Measurements from ENCODE around the gene CMTM6.
"Not testable (repeated sequence)": the region's sequence is repeated elsewhere in the genome, so short reads cannot be mapped to it uniquely, and the experiment has no call there.

CMTM6 gene

GRCh38 chr3:32481791-32482631 is 20.6 kb downstream of the CMTM6 start:
- Histone ChIP-seq H3K27ac (no peak overlapping the region), H3K4me3 (no peak overlapping the region), H3K9ac (ENCODE audit: insufficient read length) (no peak overlapping the region), H3K36me3 (ENCODE audit: insufficient read depth, low read length) (no peaks in the 10 kb centered on the region), H3K9me3 (ENCODE audit: low read depth, low read length) (no peaks in the 10 kb centered on the region)
- TF ChIP-seq POLR2AphosphoS5 (IDR thresholded peaks at IDR 0.05; ENCODE audit: borderline replicate concordance, low read depth, low read length): no peak
- no peak for TF ChIP-seq FOXP2 (optimal IDR thresholded peaks at IDR 0.05; ENCODE audit: control extremely low read depth, extremely low read length, insufficient read depth)
- TF ChIP-seq EZH2 (IDR thresholded peaks at IDR 0.05): no peak
- DNase-seq (ENCODE audit: low read depth, low spot score): no peak

- no peak for DNase-seq (ENCODE audit: low read depth, low spot score)
- Histone ChIP-seq H3K4me3 (no peak overlapping the region), H3K27ac (no peak overlapping the region), H3K9ac (ENCODE audit: insufficient read length) (no peak overlapping the region), H3K9me3 (ENCODE audit: low read depth, low read length) (no peaks in the 10 kb centered on the region), H3K36me3 (ENCODE audit: insufficient read depth, low read length) (no peaks in the 10 kb centered on the region)
- no peak for TF ChIP-seq EZH2 (IDR thresholded peaks at IDR 0.05)
- no peak for TF ChIP-seq FOXP2 (optimal IDR thresholded peaks at IDR 0.05; ENCODE audit: control extremely low read depth, extremely low read length, insufficient read depth)
- no peak for TF ChIP-seq POLR2AphosphoS5 (IDR thresholded peaks at IDR 0.05; ENCODE audit: borderline replicate concordance, low read depth, low read length)
Measured at GRCh38 chr3:32480604-32481003, 22.0 kb downstream of the CMTM6 start.

GRCh38 chr3:32474201-32474600 is 28.5 kb downstream of the CMTM6 start:
- Histone ChIP-seq H3K27ac (no peak overlapping the region), H3K9ac (ENCODE audit: insufficient read length) (no peak overlapping the region), H3K9me3 (ENCODE audit: low read depth, low read length) (no peaks in the 10 kb centered on the region), H3K36me3 (ENCODE audit: insufficient read depth, low read length) (no peaks in the 10 kb centered on the region), H3K4me3 (no peak overlapping the region)
- no peak for DNase-seq (ENCODE audit: low read depth, low spot score)
- no peak for TF ChIP-seq EZH2 (IDR thresholded peaks at IDR 0.05)
- TF ChIP-seq FOXP2 (optimal IDR thresholded peaks at IDR 0.05; ENCODE audit: control extremely low read depth, extremely low read length, insufficient read depth): no peak
- TF ChIP-seq POLR2AphosphoS5 (IDR thresholded peaks at IDR 0.05; ENCODE audit: borderline replicate concordance, low read depth, low read length): no peak

GRCh38 chr3:32472151-32472550 is 30.5 kb downstream of the CMTM6 start:
- H3K36me3 ChIP-seq (ENCODE audit: insufficient read depth, low read length); H3K4me3 ChIP-seq; H3K9me3 ChIP-seq (ENCODE audit: low read depth, low read length); H3K27ac ChIP-seq; DNase-seq (ENCODE audit: low read depth, low spot score); H3K9ac ChIP-seq (ENCODE audit: insufficient read length): not testable (repeated sequence)

GRCh38 chr3:32471246-32471645 is 31.4 kb downstream of the CMTM6 start:
- no peak overlapping the region for H3K27ac ChIP-seq
- no peak overlapping the region for H3K9ac ChIP-seq (ENCODE audit: insufficient read length)
- no peak for TF ChIP-seq EZH2 (IDR thresholded peaks at IDR 0.05)
- no peak for TF ChIP-seq POLR2AphosphoS5 (IDR thresholded peaks at IDR 0.05; ENCODE audit: borderline replicate concordance, low read depth, low read length)
- no peak for TF ChIP-seq FOXP2 (optimal IDR thresholded peaks at IDR 0.05; ENCODE audit: control extremely low read depth, extremely low read length, insufficient read depth)
- H3K36me3 ChIP-seq (ENCODE audit: insufficient read depth, low read length): no peaks in the 10 kb centered on the region
- no peak for DNase-seq (ENCODE audit: low read depth, low spot score)
- no peaks in the 10 kb centered on the region for H3K9me3 ChIP-seq (ENCODE audit: low read depth, low read length)
- no peak overlapping the region for H3K4me3 ChIP-seq

GRCh38 chr3:32470362-32470761 is 32.3 kb downstream of the CMTM6 start:
- Histone ChIP-seq H3K36me3 (ENCODE audit: insufficient read depth, low read length) (no peaks in the 10 kb centered on the region), H3K9me3 (ENCODE audit: low read depth, low read length) (no peaks in the 10 kb centered on the region), H3K9ac (ENCODE audit: insufficient read length) (no peak overlapping the region), H3K27ac (no peak overlapping the region), H3K4me3 (no peak overlapping the region)
- no peak for DNase-seq (ENCODE audit: low read depth, low spot score)
- TF ChIP-seq POLR2AphosphoS5 (IDR thresholded peaks at IDR 0.05; ENCODE audit: borderline replicate concordance, low read depth, low read length) (no peak), EZH2 (IDR thresholded peaks at IDR 0.05) (no peak), FOXP2 (optimal IDR thresholded peaks at IDR 0.05; ENCODE audit: control extremely low read depth, extremely low read length, insufficient read depth) (no peak)

GRCh38 chr3:32469151-32469874 is 33.3 kb downstream of the CMTM6 start:
- Histone ChIP-seq H3K9me3 (ENCODE audit: low read depth, low read length) (no peaks in the 10 kb centered on the region), H3K9ac (ENCODE audit: insufficient read length) (no peak overlapping the region), H3K27ac (no peak overlapping the region), H3K36me3 (ENCODE audit: insufficient read depth, low read length) (no peaks in the 10 kb centered on the region), H3K4me3 (no peak overlapping the region)
- DNase-seq (ENCODE audit: low read depth, low spot score): no peak
- TF ChIP-seq POLR2AphosphoS5 (IDR thresholded peaks at IDR 0.05; ENCODE audit: borderline replicate concordance, low read depth, low read length) (no peak), FOXP2 (optimal IDR thresholded peaks at IDR 0.05; ENCODE audit: control extremely low read depth, extremely low read length, insufficient read depth) (no peak), EZH2 (IDR thresholded peaks at IDR 0.05) (no peak)

- H3K36me3 ChIP-seq (ENCODE audit: insufficient read depth, low read length): no peaks in the 10 kb centered on the region
- H3K9ac ChIP-seq (ENCODE audit: insufficient read length): no peak overlapping the region
- H3K4me3 ChIP-seq: peak overlapping the region; percentile 61
- H3K9me3 ChIP-seq (ENCODE audit: low read depth, low read length): no peaks in the 10 kb centered on the region
- no peak for TF ChIP-seq FOXP2 (optimal IDR thresholded peaks at IDR 0.05; ENCODE audit: control extremely low read depth, extremely low read length, insufficient read depth)
- no peak for TF ChIP-seq EZH2 (IDR thresholded peaks at IDR 0.05)
- no peak for TF ChIP-seq POLR2AphosphoS5 (IDR thresholded peaks at IDR 0.05; ENCODE audit: borderline replicate concordance, low read depth, low read length)
- H3K27ac ChIP-seq: no peak overlapping the region
- no peak for DNase-seq (ENCODE audit: low read depth, low spot score)
Measured at GRCh38 chr3:32467333-32468070, 35.1 kb downstream of the CMTM6 start.

- H3K27ac ChIP-seq; DNase-seq (ENCODE audit: low read depth, low spot score); H3K36me3 ChIP-seq (ENCODE audit: insufficient read depth, low read length); H3K4me3 ChIP-seq; H3K9ac ChIP-seq (ENCODE audit: insufficient read length); H3K9me3 ChIP-seq (ENCODE audit: low read depth, low read length): not testable (repeated sequence)
Measured at GRCh38 chr3:32466808-32467207, 35.8 kb downstream of the CMTM6 start.

GRCh38 chr3:32464726-32465125 is 37.9 kb downstream of the CMTM6 start:
- not testable (repeated sequence) for H3K4me3 ChIP-seq; H3K27ac ChIP-seq; H3K9me3 ChIP-seq (ENCODE audit: low read depth, low read length); H3K9ac ChIP-seq (ENCODE audit: insufficient read length); DNase-seq (ENCODE audit: low read depth, low spot score); H3K36me3 ChIP-seq (ENCODE audit: insufficient read depth, low read length)

GRCh38 chr3:32463415-32463814 is 39.2 kb downstream of the CMTM6 start:
- not testable (repeated sequence) for H3K9ac ChIP-seq (ENCODE audit: insufficient read length); H3K9me3 ChIP-seq (ENCODE audit: low read depth, low read length); H3K4me3 ChIP-seq; DNase-seq (ENCODE audit: low read depth, low spot score); H3K27ac ChIP-seq; H3K36me3 ChIP-seq (ENCODE audit: insufficient read depth, low read length)

All from SK-N-MC (cell line).